Activated naive CD4-positive, alpha-beta T cell treated with anti-CD3 and anti-CD28 coated beads, Interleukin-2, amount 10 ng/mL, durations not matched to agents 7 days and 5 days (primary cell): ENCODE data around the gene INF2.
A peak's percentile ranks its signal among the peaks of the same experiment; 100 is the strongest.
"Not testable (repeated sequence)": the region's sequence is repeated elsewhere in the genome, so short reads cannot be mapped to it uniquely, and the experiment has no call there.

Experiments used
- CTCF ChIA-PET: fragments of 350-600 bp; sonication (Branson Sonifier 250); formaldehyde crosslinking; loops from one replicate; lab custom pipeline; 2021; ENCODE audit warnings: antibody characterized with exemption; lab: Charles Lee
- DNase-seq: peaks from one replicate; pipeline ENCODE4 v3.0.0-alpha.2; 2020
- H3K27ac Mint-ChIP-seq: one replicate; pipeline ENCODE4 v1.8.0; 2021; ENCODE audit warnings: mild to moderate bottlenecking, moderate library complexity, mixed read lengths
- H3K27me3 Mint-ChIP-seq: one replicate; pipeline ENCODE4 v1.8.0; 2021; ENCODE audit warnings: mild to moderate bottlenecking, mixed read lengths
- H3K36me3 Mint-ChIP-seq: one replicate; pipeline ENCODE4 v1.8.0; 2021; ENCODE audit warnings: mixed read lengths
- H3K4me1 Mint-ChIP-seq: one replicate; pipeline ENCODE4 v1.8.0; 2021; ENCODE audit warnings: mixed read lengths
- H3K4me3 Mint-ChIP-seq: one replicate; pipeline ENCODE4 v1.8.0; 2021; ENCODE audit warnings: mild to moderate bottlenecking, moderate library complexity, mixed read lengths
- H3K9me3 Mint-ChIP-seq: one replicate; pipeline ENCODE4 v1.8.0; 2021; ENCODE audit warnings: mixed read lengths

Gene INF2

DNA sequence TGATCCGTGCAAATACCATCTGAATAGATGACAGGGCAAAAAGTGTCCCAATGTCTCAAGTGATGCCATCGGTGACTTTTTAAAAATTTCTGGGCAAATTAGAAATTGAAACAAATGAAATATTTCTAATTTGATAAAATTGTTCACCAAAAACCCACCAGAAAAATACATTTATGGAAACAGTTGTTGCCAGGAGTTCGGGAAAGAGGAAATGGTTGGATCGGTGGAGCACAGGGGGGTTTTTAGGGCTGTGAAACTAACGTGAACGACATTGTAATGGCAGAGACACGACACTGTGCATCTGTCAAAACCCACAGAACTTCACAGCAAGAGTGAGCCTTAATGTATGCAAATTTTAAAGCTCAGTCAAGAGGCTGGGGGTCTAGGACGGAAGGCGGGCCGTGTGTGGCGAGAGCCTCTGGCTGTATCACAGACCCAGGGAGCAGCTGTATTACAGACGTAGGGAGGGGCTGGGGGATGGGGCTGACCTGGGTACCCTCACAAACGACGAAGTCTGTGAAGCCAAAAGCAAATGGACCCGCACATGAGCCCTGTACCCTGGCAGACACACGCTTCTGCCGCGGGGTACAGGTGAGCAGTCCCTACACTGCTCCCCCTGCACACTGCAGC is 27.8 kb upstream of the INF2 start:
- H3K9me3 Mint-ChIP-seq, H3K27ac Mint-ChIP-seq, CTCF ChIA-PET, H3K36me3 Mint-ChIP-seq, DNase-seq, H3K4me3 Mint-ChIP-seq: not testable (repeated sequence)
- peaks cover 84% of the 10 kb centered on the region for H3K27me3 Mint-ChIP-seq
- peaks cover 41% of the 10 kb centered on the region for H3K4me1 Mint-ChIP-seq

GRCh38 chr14:104662472-104662871 is 26.9 kb upstream of the INF2 start:
- CTCF ChIA-PET, H3K36me3 Mint-ChIP-seq, H3K27ac Mint-ChIP-seq, H3K4me3 Mint-ChIP-seq, H3K9me3 Mint-ChIP-seq, DNase-seq: not testable (repeated sequence)
- Mint-ChIP-seq H3K27me3 (peaks cover 79% of the 10 kb centered on the region), H3K4me1 (peaks cover 41% of the 10 kb centered on the region)

DNA sequence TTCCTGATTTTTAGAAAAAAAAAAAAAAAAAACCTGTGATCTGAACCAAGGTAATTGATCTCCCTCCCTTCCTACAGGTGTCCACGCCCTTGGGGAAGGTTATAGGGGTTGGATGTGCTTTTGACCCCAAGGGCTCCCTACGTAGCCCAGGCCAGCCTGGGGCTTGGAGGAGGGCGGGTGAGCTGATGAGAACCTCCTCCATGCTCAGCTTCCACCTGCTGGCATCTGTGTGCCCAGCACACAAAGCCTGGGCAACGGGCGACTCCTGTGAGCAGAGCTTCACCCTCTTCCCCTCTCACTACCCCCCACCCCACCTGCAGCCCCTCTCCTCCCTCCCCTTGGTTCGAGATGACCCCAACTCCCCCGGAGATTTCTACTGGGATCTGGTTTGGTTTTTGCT is 25.3 kb upstream of the INF2 start:
- peaks cover 35% of the 10 kb centered on the region for H3K4me1 Mint-ChIP-seq
- CTCF ChIA-PET: no interaction called here
- no peak for DNase-seq
- H3K27me3 Mint-ChIP-seq: peaks cover 69% of the 10 kb centered on the region
- H3K4me3 Mint-ChIP-seq: no peak overlapping the region
- H3K27ac Mint-ChIP-seq: no peak overlapping the region
- H3K9me3 Mint-ChIP-seq: no peaks in the 10 kb centered on the region
- no peaks in the 10 kb centered on the region for H3K36me3 Mint-ChIP-seq

GRCh38 chr14:104664588-104664987 is 24.8 kb upstream of the INF2 start:
- Mint-ChIP-seq H3K4me3 (no peak overlapping the region), H3K9me3 (no peaks in the 10 kb centered on the region), H3K27me3 (peaks cover 66% of the 10 kb centered on the region), H3K36me3 (no peaks in the 10 kb centered on the region), H3K27ac (no peak overlapping the region), H3K4me1 (peaks cover 35% of the 10 kb centered on the region)
- CTCF ChIA-PET: no interaction called here
- no peak for DNase-seq

DNA sequence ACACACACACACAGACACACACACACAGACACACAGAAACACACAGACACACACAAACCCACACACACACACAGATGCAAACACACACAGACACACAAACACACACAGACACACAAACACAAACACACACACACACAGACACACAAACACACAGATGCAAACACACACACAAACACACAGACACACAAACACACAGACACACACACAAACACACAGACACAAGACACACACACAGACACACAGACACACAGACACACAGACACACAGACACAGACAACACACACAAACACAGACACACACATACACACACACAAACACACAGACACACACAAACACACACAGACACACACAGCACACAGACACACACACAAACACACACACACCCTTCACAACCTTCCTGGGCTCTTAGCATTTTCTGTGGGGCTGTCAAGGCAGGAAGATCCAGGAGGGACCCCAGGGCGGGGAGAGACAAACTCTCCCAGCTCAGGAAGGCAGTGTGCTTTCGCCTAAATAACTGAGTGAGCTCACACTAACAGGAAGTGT is 24.2 kb upstream of the INF2 start:
- Mint-ChIP-seq H3K36me3 (no peaks in the 10 kb centered on the region), H3K4me3 (no peak overlapping the region), H3K4me1 (peaks cover 34% of the 10 kb centered on the region), H3K9me3 (no peaks in the 10 kb centered on the region), H3K27ac (peak overlapping the region; percentile 24), H3K27me3 (peaks cover 66% of the 10 kb centered on the region)
- no peak for DNase-seq
- CTCF ChIA-PET: interaction anchor here (1.0 to 1.5 kb wide), 5 partner anchors 10 to 44 kb away, joined by 3 to 8 read pairs (median 5); no protein-coding TSS in a partner anchor

DNA sequence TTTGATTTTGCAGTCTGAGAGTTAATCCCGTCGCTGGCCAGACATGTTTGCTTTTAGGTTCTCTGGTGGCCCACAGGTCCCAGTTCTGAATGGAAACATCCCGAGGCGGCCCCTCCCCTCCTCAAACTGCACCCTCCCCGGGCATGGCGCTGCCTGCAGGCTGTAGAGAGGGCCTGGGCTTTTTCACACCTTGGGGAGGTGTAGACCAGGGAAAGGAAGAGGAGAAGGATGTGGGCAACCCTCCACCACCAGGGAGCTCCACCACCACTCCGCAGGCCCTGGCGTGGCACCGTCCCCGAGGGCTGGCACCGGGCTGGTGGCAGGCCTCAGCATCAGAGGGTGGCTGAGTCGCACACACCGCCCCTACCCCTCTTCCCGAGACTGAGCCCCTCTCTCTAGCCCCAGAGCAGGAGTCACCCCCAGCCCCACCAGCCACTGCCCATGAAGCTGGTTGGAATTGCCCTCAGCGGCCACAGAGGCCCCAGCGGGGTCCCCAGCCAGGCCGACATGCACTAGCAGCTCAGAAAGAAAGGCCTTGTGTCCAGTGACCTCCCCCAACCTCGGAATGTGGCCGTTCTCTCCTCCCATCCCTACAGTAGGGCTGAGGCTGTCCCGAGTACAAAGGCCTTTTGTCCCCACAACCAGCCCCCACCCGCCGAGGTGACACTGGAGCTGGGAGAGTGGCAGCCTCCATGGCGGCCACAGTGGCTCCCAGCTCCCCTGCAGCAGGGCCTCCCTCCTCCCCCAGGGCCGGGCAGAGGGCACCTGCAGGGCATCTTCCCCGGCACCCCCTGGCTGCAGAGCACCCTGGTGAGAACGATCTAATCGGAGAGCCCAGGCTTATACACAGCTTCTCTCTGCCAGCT is 23.5 kb upstream of the INF2 start:
- DNase-seq: peak; percentile 63
- no peak overlapping the region for H3K4me3 Mint-ChIP-seq
- no peaks in the 10 kb centered on the region for H3K36me3 Mint-ChIP-seq

GRCh38 chr14:104666523-104666895 is 22.9 kb upstream of the INF2 start:
- H3K27me3 Mint-ChIP-seq: peaks cover 58% of the 10 kb centered on the region
- not testable (repeated sequence) for DNase-seq, H3K27ac Mint-ChIP-seq, H3K9me3 Mint-ChIP-seq, H3K36me3 Mint-ChIP-seq, H3K4me3 Mint-ChIP-seq
- H3K4me1 Mint-ChIP-seq: peaks cover 30% of the 10 kb centered on the region
- CTCF ChIA-PET: interaction anchor here (1.1 to 1.5 kb wide), 4 partner anchors 9 to 43 kb away, joined by 3 to 8 read pairs (median 5); no protein-coding TSS in a partner anchor

More for the DNA sequence above, 23.5 kb upstream of the INF2 start:
- Mint-ChIP-seq H3K27me3 (peaks cover 59% of the 10 kb centered on the region), H3K9me3 (no peaks in the 10 kb centered on the region), H3K4me1 (peaks cover 30% of the 10 kb centered on the region), H3K27ac (peak overlapping the region; percentile 24)
- CTCF ChIA-PET: interaction anchor here (1.0 to 1.5 kb wide), 5 partner anchors 10 to 43 kb away, joined by 3 to 8 read pairs (median 5); no protein-coding TSS in a partner anchor

DNA sequence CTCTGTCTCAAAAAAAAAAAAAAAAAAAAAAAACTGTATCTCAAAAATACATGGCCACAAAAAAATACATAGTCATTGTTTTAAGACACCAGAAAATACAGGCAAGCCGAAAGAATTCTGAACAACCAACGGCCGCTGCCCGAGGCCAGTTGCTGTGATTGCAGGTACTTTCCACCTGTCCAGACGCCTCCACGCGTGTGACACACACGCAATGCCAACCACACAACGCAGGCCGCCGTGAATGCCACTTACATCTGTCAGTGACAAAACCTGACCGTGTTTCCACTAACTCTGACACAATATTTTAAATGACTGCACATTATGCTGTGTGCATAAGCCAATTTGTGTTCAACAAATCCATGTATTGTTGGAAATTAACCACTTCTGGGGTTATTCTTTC is 22.4 kb upstream of the INF2 start:
- no peak for DNase-seq
- H3K4me3 Mint-ChIP-seq: no peak overlapping the region
- no peaks in the 10 kb centered on the region for H3K36me3 Mint-ChIP-seq
- H3K4me1 Mint-ChIP-seq: peaks cover 30% of the 10 kb centered on the region
- no peaks in the 10 kb centered on the region for H3K9me3 Mint-ChIP-seq
- no peak overlapping the region for H3K27ac Mint-ChIP-seq
- CTCF ChIA-PET: no interaction called here
- H3K27me3 Mint-ChIP-seq: peaks cover 58% of the 10 kb centered on the region

GRCh38 chr14:104669697-104670096 is 19.7 kb upstream of the INF2 start:
- peaks cover 27% of the 10 kb centered on the region for H3K4me1 Mint-ChIP-seq
- peaks cover 57% of the 10 kb centered on the region for H3K27me3 Mint-ChIP-seq
- H3K27ac Mint-ChIP-seq: no peak overlapping the region
- DNase-seq: no peak
- no peak overlapping the region for H3K4me3 Mint-ChIP-seq
- H3K9me3 Mint-ChIP-seq: no peaks in the 10 kb centered on the region
- no peaks in the 10 kb centered on the region for H3K36me3 Mint-ChIP-seq
- CTCF ChIA-PET: interaction anchor here (0.8 kb wide), 1 partner anchor 261 kb away, joined by 3 read pairs; no protein-coding TSS in a partner anchor

- H3K9me3 Mint-ChIP-seq, DNase-seq, H3K36me3 Mint-ChIP-seq, H3K4me3 Mint-ChIP-seq, CTCF ChIA-PET, H3K27ac Mint-ChIP-seq: not testable (repeated sequence)
- peaks cover 63% of the 10 kb centered on the region for H3K27me3 Mint-ChIP-seq
- peaks cover 24% of the 10 kb centered on the region for H3K4me1 Mint-ChIP-seq
Observed at GRCh38 chr14:104671330-104671977, 18.0 kb upstream of the INF2 start.

- H3K4me1 Mint-ChIP-seq: peaks cover 25% of the 10 kb centered on the region
- H3K4me3 Mint-ChIP-seq, H3K36me3 Mint-ChIP-seq, H3K9me3 Mint-ChIP-seq, H3K27ac Mint-ChIP-seq, CTCF ChIA-PET, DNase-seq: not testable (repeated sequence)
- H3K27me3 Mint-ChIP-seq: peaks cover 68% of the 10 kb centered on the region
Observed at GRCh38 chr14:104672119-104672518, 17.3 kb upstream of the INF2 start.

- Mint-ChIP-seq H3K27ac (no peak overlapping the region), H3K9me3 (no peaks in the 10 kb centered on the region), H3K4me3 (no peak overlapping the region), H3K36me3 (no peaks in the 10 kb centered on the region), H3K27me3 (peaks cover 67% of the 10 kb centered on the region), H3K4me1 (peaks cover 34% of the 10 kb centered on the region)
- DNase-seq: no peak
- CTCF ChIA-PET: interaction anchor here (0.6 kb wide), 1 partner anchor 1186 kb away, joined by 3 read pairs; no protein-coding TSS in a partner anchor
Observed at GRCh38 chr14:104673481-104673880, 15.9 kb upstream of the INF2 start.

DNA sequence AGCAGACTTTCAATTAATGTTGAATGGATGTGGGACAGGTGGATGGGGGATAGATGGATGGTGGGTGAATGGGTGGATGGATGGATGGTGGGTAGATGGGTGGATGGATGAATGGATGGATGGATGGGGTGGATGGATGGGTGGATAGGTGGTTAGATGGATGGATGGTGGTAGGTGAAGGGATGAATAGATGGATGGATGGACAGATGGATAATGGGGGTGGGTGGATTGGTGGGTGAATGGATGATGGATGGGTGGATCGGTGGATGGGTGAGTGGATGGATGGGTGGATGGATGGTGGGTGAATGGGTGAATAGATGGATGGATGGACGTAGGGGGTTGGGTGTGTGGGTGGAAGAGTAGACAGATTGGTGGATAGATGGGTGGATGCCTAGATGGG is 14.0 kb upstream of the INF2 start:
- no peak for DNase-seq
- Mint-ChIP-seq H3K4me1 (peaks cover 38% of the 10 kb centered on the region), H3K36me3 (no peaks in the 10 kb centered on the region), H3K9me3 (no peaks in the 10 kb centered on the region), H3K27ac (no peak overlapping the region), H3K27me3 (peaks cover 57% of the 10 kb centered on the region), H3K4me3 (no peak overlapping the region)
- CTCF ChIA-PET: interaction anchor here (1.8 to 1.9 kb wide), 2 partner anchors 10 to 33 kb away, joined by 4 to 7 read pairs; no protein-coding TSS in a partner anchor
